ENCODE data around the gene TGFBI.

TGFBI gene

DNA sequence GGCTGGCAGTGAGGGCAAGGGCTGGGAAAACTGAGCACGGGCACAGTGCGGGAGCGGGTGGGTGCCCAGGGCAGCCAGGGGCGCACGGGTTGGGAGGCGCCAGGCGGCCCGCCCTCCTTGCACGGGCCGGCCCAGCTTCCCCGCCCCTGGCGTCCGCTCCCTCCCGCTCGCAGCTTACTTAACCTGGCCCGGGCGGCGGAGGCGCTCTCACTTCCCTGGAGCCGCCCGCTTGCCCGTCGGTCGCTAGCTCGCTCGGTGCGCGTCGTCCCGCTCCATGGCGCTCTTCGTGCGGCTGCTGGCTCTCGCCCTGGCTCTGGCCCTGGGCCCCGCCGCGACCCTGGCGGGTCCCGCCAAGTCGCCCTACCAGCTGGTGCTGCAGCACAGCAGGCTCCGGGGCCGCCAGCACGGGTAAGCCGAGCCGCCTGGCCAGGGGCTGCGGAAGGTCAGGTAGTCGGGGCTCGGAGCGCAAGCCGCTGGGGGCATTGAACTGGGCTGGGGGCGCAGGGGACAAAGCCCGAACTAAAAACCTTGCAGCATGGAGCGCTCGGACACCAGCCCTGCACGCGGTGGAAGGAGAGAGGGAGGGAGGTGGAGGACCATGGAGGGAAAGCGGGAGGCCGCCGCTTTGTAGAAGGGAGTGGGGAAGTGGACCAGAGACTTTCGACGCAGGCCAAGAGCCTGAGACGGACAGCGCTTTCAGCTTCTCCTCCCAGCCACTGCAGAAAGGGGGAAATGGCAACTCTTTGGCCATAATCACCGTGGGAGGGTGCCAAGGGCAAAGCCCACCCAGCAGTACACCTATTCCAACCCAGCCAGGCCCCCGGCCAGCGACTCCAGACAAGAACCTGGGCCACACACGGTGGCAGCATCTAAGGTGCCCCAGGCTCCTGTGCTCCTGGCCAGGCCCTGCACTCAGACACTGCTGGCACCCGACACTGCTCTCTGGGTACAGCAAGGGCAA, at the start of gene TGFBI:
Gene TGFBI (plus strand): TSS at position 207 of the 961 bp plus-strand sequence. CDS start 68 bp downstream, at position 275.
- DNase-seq: peak; percentile 81

DNA sequence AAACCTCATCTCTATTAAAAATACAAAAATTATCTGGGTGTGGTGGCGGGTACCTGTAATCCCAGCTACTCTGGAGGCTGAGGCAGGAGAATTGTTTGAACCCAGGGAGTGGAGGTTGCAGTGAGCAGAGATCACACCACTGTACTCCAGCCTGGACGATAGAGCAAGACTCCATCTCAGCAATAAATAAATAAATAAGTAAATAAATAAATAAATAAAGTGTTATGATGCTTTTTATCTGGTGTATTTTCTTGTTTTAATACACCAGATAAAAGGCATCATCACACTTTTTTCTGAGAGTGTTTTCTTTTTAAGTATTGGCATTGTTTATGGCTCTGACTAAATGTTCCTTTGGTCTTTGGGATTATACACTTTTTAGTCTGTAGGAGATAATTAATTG, 49.8 kb upstream of the TGFBI start:
- DNase-seq: no peak

DNA sequence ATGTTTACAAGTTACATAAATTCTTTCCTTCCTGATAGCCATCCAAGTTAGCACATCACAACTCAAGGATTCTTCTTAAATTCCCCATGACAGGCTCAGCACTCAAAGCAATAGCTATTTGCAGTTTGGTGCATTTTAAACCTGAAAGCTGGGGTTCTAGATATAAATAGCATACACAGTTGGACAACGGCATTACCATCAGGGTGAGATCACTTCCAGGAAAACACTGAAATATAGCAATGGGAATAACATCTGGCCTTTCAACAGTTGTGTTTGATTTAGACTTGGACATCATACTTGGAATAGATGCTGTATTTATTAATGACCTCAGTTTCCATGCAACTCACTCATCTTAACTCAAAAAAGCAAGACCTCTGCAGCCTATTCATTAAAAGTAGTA, 49.3 kb upstream of the TGFBI start:
- DNase-seq: peak; percentile 90

DNA sequence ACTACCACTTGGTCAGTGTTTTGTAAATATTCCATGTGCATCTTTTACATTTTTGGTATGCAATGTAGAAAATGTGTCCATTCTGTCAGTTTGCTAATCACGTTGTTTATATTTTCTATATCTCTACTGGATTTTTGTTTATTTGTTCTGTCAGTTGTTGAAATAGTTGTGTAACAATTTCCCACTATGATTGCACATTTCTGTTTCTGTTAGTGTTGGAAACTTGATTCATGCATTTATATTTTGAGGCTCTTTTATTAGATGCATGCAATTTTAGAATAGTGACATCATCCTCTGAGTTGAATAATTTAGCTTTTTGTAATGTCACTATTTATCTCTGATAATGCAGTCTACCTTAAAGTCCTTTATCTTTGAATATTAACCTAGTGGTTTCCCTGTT, 48.2 kb upstream of the TGFBI start:
- peak; percentile 21 for DNase-seq

DNA sequence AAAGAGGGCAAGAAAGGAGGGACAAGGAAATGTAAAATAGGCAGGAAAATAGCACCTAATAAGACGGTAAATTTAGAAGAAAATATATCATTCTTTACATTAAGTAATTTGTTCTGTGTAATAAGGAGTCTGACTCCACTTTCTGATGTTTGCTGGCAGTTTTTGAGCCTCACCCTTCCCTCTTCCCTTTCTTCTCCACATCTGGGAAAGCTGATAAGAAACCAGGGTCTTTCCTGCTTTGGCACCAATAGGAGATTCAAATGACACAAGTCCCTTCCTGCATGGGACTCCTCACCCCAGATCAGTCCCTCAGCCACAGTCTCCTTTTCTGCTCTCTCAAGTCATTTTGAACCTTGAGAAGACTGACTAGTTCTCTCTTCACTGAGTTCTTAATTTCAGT, 42.8 kb upstream of the TGFBI start:
- DNase-seq: no peak

DNA sequence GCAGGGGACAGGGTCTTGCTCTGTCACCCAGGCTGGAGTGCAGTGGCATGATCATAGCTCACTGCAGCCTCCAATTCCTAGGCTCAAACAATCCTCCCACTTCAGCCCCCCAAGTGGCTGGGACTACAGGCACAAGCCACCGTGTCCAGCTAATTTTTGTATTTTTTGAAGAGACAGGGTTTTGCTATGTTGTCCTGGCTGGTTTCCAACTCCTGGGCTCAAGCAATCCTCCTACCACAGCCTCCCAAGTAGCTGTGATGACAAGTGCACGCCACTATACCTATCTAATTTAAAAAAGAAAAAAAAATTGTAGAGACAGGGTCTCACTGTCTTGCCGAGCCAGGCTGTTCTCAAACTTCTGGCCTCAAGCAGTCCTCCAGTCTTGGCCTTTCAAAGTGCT, 42.4 kb upstream of the TGFBI start:
- no peak for DNase-seq

DNA sequence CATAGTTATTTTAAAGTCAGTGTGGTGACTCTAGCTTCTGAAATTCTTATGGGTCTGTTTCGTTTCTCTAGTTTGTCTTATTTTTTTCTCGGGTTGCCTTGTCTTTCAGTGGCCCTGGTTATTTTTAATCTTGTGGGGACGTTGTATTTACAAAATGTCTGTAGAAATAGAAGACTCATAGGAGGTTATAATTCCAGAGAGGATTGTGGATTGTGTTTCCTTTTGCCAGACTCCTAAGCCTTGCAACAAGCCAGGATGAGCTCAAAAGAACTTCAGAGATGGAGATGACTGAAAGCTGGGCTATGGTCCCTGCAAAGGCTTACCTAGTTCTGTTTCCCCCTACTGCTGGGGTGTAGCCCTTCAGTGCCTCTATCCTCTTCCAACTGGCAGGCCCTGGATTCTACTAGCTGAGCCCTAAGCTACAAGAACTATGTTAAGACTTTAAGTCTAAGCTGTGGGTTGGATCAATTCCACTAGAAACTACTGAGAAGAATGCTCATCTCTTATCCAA, 41.8 kb upstream of the TGFBI start:
- DNase-seq: peak; percentile 58

DNA sequence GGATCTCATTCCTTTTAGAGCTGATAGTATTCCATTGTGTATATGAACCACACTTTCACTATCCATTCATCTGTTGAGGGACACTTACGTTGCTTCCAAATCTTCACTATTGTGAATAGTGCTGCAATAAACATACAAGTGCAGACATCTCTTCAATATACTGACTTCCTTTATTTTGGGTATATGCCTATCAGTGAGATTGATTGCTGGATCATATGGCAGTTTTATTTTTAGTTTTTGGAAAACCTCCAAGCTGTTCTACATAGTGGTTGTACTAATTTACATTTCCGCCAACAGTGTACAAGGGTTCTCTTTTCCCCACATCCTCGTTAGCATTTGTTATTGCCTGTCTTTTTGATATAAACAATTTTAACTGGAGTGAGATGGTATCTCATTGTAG, 40.2 kb upstream of the TGFBI start:
- DNase-seq: no peak

DNA sequence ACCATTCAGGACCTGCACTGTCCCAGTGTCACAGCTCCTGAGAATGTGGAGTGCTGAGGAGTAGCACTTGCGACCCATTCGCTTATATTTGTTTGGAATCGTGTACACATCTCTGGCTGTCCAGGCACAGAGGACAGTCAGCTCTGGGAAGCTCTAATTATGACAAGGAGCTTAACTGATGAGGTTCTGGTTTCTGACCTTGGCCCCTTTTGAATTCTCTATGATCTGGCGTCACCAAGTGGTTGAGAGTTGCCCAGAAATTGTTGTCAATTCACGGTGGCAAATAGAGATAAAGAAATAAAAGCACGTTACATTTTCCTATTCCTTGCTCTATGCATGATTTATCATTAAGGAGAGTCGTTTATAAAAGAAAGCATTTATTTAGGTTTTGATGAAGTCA, 39.1 kb upstream of the TGFBI start:
- no peak for DNase-seq

DNA sequence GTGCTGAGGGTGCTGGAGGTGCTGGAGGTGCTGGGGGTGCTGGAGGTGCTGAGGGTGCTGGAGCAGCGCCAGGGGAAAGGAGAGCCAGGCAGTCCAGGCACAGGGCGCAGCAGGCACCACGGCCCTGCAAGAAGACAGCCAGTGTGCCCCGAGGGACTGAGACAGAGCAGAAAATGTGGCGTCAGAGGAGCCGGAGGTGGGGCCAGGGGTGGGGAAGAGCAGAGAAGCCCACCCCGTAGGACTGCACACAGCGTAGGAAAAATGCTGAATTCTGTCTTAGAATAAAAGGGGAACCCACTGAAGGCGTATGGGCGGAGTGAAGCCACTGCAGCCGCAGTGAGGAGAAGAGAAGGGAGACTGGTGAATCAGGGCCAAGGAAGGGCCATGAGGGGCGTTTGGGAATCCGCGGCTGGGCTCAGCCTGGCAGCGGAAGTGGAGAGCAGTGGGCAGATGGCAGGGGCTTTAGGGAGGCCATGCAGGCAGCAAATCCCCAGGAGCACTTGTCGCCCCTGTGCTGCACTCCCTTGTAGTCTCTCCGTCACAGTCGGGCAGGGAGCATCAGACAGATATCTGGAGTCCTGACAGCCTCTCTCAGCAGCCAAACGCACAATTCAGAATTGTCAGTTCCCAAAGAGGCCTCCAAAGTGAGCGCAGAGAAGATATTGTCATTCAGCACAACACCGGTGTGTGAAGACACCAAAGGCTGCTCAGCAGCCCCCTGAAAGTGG, 38.1 kb upstream of the TGFBI start:
- DNase-seq: no peak

DNA sequence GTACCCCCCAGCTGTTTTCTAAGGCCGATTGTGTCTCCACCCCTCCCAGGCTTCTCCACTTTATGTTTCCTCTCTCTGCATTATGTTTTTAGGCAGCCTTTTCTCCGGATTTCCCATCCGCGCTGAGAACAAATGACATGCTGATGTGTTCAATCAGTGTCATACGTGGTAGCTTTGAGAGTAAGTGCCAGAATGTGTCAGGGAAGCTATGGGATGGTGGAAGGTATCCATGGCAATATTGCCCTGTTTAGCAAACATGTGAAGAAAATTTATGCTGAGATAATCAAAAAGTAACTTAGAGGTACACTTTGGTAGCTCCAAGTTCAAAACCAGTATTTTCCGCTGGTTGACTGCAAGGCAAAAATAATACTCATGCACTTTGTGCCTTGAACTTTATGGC, 37.4 kb upstream of the TGFBI start:
- DNase-seq: peak; percentile 35

DNA sequence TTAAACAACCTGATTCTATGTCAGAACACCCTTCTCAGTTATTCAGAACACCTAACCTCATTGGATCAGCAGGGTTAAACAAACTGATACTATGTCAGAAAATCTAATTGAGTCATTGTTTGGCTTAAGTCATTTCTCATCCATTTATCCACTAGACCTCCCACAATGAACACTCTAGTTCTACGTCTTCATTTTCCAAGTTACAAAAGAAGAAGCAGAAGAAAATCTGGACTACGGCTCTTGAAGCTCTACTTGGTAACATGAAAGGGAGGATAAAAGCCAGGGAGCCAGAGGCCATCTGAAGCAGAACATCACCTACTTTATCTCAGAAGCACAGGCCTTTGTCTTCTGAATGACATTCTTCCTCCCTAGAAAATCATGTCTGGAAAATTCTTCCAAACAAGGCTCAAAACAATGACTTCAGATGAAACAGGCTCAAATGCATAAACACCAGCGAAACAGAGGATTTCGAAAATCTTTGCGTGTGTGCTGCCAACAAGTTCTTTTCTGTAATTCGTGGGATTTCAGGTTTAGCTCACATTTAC, 35.4 kb upstream of the TGFBI start:
- peak; percentile 69 for DNase-seq

DNA sequence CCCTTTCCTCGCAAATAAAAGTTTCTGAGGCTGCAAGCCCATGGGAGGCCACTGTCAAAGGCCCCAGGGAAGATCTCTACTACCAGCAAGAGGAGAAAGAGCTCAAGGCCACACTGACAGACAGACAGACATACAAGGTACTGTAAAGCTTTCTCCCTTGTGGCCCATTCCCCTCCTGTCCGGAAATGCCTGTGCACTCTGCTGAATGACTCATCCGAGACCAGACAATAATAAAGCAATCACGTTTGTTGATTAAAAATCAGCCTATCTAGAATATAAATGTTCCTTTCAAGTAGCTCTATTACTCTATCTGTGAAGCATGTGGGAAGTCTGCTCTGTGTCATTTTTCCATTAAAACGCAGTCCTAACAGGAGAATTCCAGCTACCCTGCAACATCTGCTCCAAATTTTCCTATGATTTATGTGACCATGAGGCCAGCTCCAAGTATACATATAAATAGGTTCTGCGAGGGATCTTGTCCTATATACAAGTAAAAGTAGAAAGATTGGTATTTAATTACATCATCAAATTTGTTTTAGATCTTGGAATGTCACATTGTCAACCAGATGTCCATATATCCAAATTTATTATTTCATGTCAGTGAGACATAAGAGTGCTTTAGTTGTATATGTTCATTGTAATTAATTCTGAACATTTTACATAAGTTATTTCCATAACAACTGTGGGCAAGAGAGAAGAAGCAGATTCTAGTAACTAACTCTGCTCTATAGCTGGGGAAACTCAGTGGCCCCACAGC, 34.7 kb upstream of the TGFBI start:
- peak; percentile 99 for DNase-seq

DNA sequence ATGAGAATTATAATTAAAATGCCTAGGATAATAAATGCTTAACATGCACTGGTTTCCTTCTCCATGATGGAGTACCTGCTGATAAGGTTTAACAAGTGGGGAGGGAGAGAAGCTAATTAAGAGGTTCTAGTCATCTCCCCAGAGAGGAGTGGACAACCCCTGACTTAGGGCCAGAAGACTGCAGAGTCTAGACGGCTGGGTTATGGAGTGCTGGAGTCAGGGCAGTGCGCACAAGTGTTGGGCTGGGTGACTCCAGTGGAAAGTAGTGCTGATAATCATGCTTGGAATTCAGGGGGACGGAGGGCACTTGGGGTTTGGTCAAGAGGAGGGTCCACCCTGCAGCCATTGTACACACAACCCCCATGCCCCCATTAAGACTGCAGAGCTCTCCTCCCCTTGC, 32.8 kb upstream of the TGFBI start:
- peak; percentile 53 for DNase-seq

DNA sequence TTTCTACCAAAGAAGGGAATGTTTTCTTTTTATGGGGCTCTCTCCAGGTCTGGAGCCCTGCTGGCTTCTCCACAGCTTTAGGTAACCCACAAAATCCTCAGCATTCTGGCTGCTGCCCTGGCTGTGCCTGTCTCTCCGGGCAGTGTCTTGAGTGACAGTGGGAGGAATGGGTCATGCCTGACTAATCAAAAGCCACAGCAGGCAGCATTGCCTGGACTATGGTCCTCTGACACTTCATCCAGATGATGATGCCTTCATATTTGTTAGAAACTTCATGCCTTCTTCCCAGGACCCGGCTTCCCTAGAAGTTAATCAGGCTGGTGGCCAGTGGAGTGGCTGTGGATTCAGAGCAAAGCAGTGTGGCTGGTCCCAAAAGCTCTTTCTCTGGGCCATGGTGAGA, 32.2 kb upstream of the TGFBI start:
- DNase-seq: peak; percentile 73

DNA sequence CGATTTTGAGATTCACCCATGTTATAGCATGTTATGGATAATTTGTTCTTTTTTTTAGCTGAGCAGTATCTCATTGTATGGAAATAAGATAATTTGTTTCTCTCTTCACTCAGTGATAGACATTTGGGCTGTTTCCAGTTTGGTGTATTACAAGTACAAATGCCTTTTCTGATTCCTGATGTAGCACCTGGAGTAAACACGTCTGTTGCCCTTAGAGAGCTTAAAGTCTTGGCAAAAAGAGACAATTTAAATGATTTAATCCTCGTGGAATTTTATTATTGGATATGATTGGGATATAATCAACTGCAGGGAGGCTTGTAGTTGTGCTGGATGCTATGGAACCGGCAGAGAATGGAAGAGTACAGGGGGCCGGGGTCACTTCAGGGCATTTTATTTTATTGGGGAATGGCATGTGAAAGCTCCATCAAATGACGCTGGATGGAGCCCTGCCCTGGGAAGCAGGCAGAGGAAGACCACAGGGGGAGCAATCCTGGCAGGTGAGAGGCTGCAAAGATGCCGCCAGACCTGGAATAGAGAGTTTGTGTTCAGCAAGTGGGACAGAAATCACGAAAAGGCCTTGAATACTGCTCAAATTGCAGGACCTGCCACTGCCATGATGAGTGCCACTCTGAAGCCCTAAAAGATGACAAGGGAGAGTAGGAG, 31.0 kb upstream of the TGFBI start:
- no peak for DNase-seq

DNA sequence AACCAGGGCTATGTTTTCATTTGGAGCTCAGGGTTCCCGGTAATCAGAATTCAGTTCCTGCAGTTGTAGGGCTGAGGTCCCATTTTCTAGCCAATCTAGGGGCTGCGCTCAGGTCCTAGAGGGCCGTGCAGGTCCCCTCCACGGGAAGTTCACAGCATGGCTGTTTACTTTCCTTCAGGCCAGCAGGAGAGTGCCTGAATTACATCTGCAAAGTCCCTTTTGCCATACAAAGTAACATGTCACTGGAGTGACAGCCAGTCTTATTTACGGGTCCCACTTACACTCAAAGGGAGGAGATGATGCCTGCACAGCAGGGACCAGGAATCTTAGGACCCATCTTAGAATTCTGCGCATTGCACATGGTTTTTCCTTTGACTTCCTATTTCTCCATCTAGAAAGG, 29.9 kb upstream of the TGFBI start:
- no peak for DNase-seq

DNA sequence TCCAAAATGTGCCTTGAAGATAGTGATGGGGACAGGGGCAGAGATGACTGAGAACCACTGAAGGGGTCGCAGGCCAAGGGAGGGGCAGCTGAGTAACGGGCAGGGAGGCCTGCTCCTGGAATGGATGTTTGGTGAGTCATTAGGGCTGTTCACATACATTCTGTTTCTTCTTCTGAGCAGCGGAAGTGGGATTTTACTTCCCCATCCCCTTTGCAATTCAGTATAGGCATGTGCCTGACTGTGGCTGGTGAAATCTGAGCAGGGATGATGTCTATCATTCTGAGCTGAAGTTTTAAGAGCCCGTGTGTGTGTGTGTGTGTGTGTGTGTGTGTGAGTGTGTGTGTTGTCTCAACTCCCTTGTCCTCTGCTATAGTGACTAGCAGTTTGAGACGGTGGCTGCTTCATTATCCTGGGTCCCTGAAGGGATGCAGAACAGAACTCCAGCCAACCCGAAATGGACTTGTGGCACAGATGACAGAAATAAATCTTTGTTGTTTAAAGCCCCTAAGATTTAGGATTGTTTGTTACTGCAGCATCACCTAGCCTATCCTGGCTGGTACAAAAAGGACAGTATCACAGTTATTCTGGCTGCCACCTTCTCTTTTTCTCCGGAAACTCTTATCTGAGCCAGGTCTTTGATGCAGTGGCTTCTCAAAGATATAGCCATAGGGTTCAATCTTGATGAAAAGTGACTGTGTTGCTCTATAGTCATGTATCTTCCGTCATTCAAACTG, 29.2 kb upstream of the TGFBI start:
- peak; percentile 99 for DNase-seq

DNA sequence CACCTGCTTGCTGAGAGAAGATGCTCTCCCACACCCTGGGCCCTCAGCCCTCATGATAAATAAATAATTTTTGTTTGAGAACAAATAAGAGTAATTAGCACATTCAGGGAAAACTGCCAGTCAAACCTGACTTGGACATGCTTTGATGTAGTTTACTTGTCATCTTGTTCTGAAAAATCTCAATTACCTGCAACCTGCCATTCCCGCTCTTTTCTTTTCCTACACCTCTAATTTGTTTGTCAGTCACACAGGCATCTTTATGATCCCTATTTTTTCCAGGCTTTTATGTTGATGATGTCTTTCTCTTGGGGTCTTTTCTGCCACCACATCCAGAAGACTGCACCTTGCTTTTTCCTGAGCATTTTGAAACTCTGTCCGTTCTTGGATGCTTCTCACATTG, 28.6 kb upstream of the TGFBI start:
- no peak for DNase-seq

DNA sequence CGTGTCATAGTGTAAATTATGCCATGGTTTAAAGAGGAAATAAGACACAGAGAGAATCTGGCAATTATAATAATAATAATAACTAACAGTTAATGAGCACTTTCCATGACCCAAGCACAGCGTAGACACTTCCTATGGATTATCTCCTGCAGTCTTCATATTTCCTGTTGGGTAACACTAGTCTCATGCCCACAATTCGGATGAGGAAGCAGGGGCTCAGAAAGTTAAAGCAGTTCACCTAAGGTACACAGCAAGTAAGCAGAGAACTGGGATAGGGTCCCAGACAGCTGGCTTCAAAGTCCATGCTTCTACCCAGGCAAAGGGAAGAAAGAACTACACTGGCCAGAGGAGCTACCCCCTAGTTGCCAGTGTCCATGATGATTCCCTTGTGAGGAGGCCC, 27.9 kb upstream of the TGFBI start:
- DNase-seq: no peak

DNA sequence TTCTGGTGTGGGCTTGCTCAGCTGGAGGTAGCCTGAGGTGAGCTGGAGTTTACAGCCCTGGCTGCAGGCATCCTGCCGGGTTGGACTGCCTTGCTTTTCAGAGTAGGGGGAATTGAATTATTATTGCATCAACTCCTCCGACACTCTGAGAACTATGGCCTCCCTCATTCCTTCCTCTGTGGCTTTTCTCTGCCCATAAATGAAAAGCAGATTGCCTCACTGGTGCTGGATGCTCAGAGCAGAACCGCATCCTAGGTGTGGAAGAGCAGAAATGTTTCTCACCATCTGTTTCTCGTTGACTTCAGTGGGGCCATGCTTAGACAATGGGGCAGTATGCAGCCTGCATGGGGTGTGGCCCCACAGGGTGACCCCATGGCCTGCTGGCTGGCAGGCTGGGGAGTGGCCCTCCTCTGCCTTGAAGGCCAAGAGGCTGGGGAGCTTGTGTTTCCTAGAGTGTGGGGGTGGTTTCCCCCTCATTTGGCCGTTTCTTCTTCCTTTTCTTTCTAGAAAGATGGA, 27.3 kb upstream of the TGFBI start:
- DNase-seq: peak; percentile 97
